Mesothelial cell of epicardium (in vitro differentiated cells): ENCODE results near the gene AIF1. TPM values are rescaled to one million over a fixed set of nuclear protein-coding genes. Genes with fewer than 3 reads are reported as not detected.

Experiments
- DNase-seq, 2 experiments: peaks; one replicate each; pipeline ENCODE4 v3.0.0; 2021; ENCODE audit warnings: low spot score in 2 of 2; ENCODE audit not compliant: unreplicated experiment in 2 of 2
- H3K27ac Mint-ChIP-seq: 2 replicates; pipeline ENCODE4 v1.8.0; 2021; ENCODE audit warnings: mixed read lengths
- H3K27me3 Mint-ChIP-seq: 2 replicates; pipeline ENCODE4 v1.8.0; 2021; ENCODE audit warnings: low read depth, mixed read lengths
- H3K36me3 Mint-ChIP-seq: 2 replicates; pipeline ENCODE4 v1.8.0; 2021; ENCODE audit warnings: mixed read lengths
- H3K4me1 Mint-ChIP-seq: 2 replicates; pipeline ENCODE4 v1.8.0; 2021; ENCODE audit warnings: mixed read lengths
- H3K4me3 Mint-ChIP-seq: 2 replicates; pipeline ENCODE4 v1.8.0; 2021; ENCODE audit warnings: mild to moderate bottlenecking, moderate library complexity, mixed read lengths
- H3K9me3 Mint-ChIP-seq: 2 replicates; pipeline ENCODE4 v1.8.0; 2021; ENCODE audit warnings: mixed read lengths
- total RNA-seq: library from RNA; stranded (reverse); gene quantifications from 3 replicates; pipeline ENCODE4 v1.2.1, GENCODE V29; 2021
- TF ChIP-seq, protein P1 (sequence below): fragments of 200-600 bp; sonication (generic); IDR thresholded peaks from one replicate; pipeline ENCODE4 v1.5.0; 2021; ENCODE audit warnings: antibody characterized with exemption; ENCODE audit not compliant: unreplicated experiment

AIF1 gene
- total RNA-seq, 1 donor from 2014 or later, result 6.0 TPM

DNA sequence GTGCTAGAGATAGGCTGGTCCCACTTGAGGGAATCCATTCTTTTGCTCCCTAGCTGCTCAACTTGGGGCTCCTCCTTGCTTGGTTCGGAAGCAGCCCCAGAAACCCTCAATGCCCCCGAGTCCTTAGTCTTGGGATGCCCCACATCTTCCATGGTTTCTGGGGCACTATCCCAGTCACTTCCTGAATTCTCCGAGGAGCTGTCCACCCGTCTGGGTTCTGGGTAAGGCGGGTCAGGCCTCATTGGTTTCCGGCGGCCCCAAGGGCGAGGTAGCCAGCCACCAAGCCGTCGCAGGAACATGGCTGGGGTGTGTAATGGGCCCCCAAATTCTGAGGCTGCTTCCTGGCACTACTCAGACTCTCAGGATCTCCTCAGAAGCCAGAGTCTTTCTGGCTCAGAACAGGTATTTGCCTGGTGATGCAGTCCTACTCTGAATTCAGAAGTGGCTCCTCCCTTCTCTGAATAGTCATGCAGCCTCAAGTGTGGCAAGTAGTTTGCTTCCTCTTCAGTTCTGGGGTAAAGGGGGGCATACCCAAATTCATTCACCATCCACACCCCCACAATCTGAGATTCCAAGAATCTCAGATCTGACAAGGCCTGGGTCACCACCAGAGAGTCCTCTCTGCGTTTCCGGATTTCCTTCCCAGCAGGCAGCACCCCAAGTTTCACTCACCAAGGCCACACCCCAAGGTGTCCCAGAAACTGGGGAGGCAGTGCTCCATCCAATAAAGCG, 44.8 kb downstream of the AIF1 start:
- no peaks in the 10 kb centered on the region for H3K9me3 Mint-ChIP-seq
- peaks cover 55% of the 10 kb centered on the region for H3K4me1 Mint-ChIP-seq
- peaks cover 9% of the 10 kb centered on the region for H3K36me3 Mint-ChIP-seq
- TF ChIP-seq, protein P1, sequence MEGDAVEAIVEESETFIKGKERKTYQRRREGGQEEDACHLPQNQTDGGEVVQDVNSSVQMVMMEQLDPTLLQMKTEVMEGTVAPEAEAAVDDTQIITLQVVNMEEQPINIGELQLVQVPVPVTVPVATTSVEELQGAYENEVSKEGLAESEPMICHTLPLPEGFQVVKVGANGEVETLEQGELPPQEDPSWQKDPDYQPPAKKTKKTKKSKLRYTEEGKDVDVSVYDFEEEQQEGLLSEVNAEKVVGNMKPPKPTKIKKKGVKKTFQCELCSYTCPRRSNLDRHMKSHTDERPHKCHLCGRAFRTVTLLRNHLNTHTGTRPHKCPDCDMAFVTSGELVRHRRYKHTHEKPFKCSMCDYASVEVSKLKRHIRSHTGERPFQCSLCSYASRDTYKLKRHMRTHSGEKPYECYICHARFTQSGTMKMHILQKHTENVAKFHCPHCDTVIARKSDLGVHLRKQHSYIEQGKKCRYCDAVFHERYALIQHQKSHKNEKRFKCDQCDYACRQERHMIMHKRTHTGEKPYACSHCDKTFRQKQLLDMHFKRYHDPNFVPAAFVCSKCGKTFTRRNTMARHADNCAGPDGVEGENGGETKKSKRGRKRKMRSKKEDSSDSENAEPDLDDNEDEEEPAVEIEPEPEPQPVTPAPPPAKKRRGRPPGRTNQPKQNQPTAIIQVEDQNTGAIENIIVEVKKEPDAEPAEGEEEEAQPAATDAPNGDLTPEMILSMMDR, result no peak
- peak overlapping the region; percentile 86 for H3K4me3 Mint-ChIP-seq
- no peaks in the 10 kb centered on the region for H3K27me3 Mint-ChIP-seq
- no peak for DNase-seq
- peak overlapping the region; percentile 91 for H3K27ac Mint-ChIP-seq

DNA sequence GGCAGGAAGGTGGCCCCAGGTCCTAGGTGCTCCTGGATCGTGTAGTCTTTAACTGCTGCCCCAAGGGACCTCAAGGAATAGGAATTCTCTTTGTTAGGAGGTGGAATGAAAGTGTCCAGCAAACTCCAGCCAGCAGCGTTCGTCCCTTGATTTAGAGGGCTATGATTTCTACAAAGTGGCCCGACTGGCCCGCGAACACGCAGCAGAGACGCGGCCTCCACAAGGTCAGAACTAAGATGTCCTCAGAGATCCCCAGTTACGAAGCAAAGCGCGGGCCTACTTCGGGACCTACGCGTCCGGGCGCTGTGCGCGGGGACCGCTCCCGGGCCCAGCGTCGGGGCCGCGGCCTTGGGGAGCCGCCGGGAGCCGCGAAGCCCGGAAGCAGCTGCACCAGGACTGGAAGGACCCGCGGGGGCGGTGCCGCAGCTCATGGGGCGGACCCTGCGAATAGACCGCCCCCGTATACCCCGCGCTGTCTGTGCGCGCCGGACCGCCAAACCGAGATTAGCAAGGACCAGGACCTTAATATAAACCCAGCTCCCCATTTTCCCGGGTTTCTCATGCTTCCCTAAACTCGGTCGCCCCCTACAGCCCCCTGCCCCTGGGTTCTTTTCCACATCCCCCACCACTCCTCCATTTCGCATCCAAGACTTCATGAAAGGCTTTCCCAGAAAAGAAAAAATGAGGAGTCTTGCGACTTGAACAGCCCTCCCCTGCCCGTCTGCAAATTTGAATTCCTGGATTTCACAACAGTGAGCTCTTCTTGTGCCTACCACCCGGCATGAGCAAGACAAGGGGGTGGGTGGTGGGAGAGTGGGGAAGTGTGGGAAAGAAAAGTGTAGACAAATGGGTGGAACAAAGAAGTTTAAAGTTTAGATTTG, 45.6 kb downstream of the AIF1 start, which contains the start of gene C6orf47:
Gene C6orf47 (minus strand): TSS at position 398 of the 881 bp plus-strand sequence. CDS start 831 bp downstream, outside the sequence.
- peaks cover 8% of the 10 kb centered on the region for H3K36me3 Mint-ChIP-seq
- H3K9me3 Mint-ChIP-seq, result no peaks in the 10 kb centered on the region
- H3K27ac Mint-ChIP-seq, result peak within 1 kb of the TSS; percentile 94
- peak within 1 kb of the TSS; percentile 86 for H3K4me3 Mint-ChIP-seq
- no peaks in the 10 kb centered on the region for H3K27me3 Mint-ChIP-seq
- peaks cover 56% of the 10 kb centered on the region for H3K4me1 Mint-ChIP-seq
- TF ChIP-seq, protein P1, result no peak
- peak; percentile 77 to 83 for DNase-seq

DNA sequence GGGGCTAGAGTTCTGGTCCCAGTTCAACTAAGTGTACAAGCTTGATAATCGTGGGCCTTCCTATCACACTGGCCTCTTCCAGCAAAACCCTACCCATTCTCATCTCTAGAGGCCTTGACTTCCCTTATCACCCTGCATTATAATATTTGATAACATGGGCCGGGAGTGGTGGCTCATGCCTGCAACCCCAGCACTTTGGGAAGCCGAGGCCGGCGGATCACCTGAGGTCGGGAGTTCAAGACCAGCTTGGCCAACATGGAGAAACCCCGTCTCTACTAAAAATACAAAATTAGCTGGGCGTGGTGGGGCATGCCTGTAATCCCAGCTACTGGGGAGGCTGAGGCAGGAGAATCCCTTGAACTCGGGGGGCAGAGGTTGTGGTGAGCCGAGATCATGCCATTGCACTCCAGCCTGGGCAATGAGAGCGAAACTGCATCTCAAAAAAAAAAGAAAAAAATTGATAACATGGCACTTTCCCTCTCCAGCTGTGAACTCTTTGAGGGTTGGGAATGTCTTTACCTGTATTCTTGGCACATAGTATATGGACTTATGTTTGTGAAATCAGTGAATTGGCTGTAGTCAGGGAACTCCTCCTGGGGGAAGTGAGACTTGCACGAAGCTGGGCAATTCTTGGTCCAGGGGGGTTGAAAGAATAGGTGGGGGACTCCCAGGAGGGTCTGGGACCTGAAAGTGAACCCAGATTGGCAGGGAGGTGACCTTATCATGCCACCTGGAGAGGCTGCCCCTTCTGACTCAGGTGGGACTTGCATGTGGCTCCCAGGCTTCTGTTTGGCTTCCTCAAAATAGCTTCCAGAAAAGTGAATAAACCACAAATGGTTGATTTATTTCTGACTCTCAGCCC, 46.5 kb downstream of the AIF1 start:
- peaks cover 63% of the 10 kb centered on the region for H3K4me1 Mint-ChIP-seq
- H3K36me3 Mint-ChIP-seq, result peaks cover 4% of the 10 kb centered on the region
- H3K9me3 Mint-ChIP-seq, result no peaks in the 10 kb centered on the region
- TF ChIP-seq, protein P1, result no peak
- DNase-seq, result no peak
- no peaks in the 10 kb centered on the region for H3K27me3 Mint-ChIP-seq
- peak overlapping the region; percentile 94 for H3K27ac Mint-ChIP-seq
- peak overlapping the region; percentile 86 for H3K4me3 Mint-ChIP-seq

DNA sequence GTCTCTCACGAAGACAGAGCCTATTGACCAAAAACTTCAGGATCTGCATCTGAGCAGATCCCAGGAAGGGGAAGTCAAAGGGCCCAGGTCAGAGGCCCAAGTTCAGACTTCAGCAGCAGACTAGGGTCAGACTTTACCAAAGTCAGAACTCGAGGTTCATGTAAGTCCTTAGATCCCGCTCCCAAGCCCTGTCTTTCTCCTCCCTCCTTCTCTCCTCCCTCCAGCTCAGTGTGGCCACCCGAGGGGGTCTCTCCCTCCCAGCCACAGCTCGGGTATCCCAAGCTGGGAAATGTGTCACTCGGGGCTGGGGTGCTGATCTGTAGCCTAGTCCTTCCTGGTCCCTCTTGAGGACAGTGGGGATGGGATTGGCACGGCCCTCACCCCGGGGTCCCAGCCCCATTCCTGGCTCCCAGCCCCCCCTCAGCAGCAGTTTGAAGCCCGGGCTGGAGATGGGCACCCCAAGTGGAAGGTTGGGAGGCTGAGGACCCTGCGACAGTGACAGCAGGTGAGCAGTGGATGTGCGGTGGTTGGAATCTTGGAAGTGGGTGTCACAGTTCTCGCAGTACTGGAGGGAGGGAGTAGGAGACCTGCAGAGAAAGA, 47.2 kb downstream of the AIF1 start:
- H3K27ac Mint-ChIP-seq, result peak overlapping the region; percentile 53
- H3K4me3 Mint-ChIP-seq, result peak overlapping the region; percentile 36
- H3K4me1 Mint-ChIP-seq, result peaks cover 69% of the 10 kb centered on the region
- no peaks in the 10 kb centered on the region for H3K9me3 Mint-ChIP-seq
- TF ChIP-seq, protein P1, result no peak
- H3K36me3 Mint-ChIP-seq, result peaks cover 6% of the 10 kb centered on the region
- H3K27me3 Mint-ChIP-seq, result no peaks in the 10 kb centered on the region
- DNase-seq, result no peak
